Brain microvascular endothelial cell (primary cell): ENCODE data around the gene IL4R.

Experiments used
- DNase-seq: peaks from one replicate; pipeline ENCODE4 v3.0.0-alpha.2; 2020
- H3K27ac ChIP-seq: fragments of 250-450 bp; sonication (Bioruptor Pico); 2 replicates; pipeline ENCODE4 v1.5.1; 2020; ENCODE audit warnings: mild to moderate bottlenecking, moderate library complexity
- H3K27me3 ChIP-seq: fragments of 250-450 bp; sonication (Bioruptor Pico); replicated peaks from 2 replicates; pipeline ENCODE4 v1.5.1; 2020; ENCODE audit warnings: mild to moderate bottlenecking
- H3K36me3 ChIP-seq: fragments of 250-450 bp; sonication (Bioruptor Pico); replicated peaks from 2 replicates; pipeline ENCODE4 v1.5.1; 2020; ENCODE audit warnings: mild to moderate bottlenecking
- H3K4me3 ChIP-seq: 2 replicates; pipeline ENCODE4 v1.5.1; 2011; ENCODE audit warnings: low read depth, mild to moderate bottlenecking, control low read depth, low read length, moderate library complexity
- CTCF ChIP-seq: IDR thresholded peaks from 2 replicates; pipeline ENCODE4 v1.5.1; 2011; ENCODE audit warnings: low read depth, mild to moderate bottlenecking, moderate library complexity, low read length, control low read depth, inconsistent platforms; ENCODE audit errors: missing control alignments
- in situ Hi-C: cut with HindIII; loops from 2 replicates; pipeline ENCODE4 v1.10.0; 2017; ENCODE audit warnings: low sequenced_read_pairs, low pct_ligation_motif_present

Gene IL4R

DNA sequence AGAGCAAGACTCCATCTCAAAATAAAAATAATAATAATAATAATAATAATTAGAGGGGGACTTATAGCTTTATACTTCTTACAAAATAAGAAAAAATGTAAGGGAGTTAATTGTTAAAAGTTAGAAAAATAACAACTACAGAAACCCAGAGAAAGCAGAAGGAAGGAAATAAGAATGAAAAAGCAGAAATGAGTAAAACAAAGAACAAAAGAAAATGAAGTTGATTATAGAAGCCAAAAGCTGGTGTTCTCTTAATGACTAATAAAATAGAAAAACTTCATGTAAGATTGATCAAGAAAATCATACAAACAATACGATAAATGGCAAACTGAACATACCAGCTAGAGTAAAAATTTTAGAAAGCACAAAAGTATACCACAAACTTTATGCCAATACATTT, 38.4 kb upstream of the IL4R start:
- in situ Hi-C loops: no loop called here
- Histone ChIP-seq H3K36me3 (no peaks in the 10 kb centered on the region), H3K27me3 (no peaks in the 10 kb centered on the region), H3K27ac (no peak overlapping the region), H3K4me3 (no peak overlapping the region)
- no peak for TF ChIP-seq CTCF
- DNase-seq: no peak

- Histone ChIP-seq H3K36me3 (no peaks in the 10 kb centered on the region), H3K27me3 (no peaks in the 10 kb centered on the region), H3K27ac (no peak overlapping the region), H3K4me3 (no peak overlapping the region)
- in situ Hi-C loops: no loop called here
- no peak for DNase-seq
- no peak for TF ChIP-seq CTCF
Measured at GRCh38 chr16:27281243-27281642, 32.5 kb upstream of the IL4R start.

- H3K36me3 ChIP-seq: no peaks in the 10 kb centered on the region
- H3K27me3 ChIP-seq: no peaks in the 10 kb centered on the region
- in situ Hi-C loops: no loop called here
- no peak overlapping the region for H3K27ac ChIP-seq
- no peak overlapping the region for H3K4me3 ChIP-seq
- DNase-seq: no peak
- TF ChIP-seq CTCF: no peak
Measured at GRCh38 chr16:27284865-27285675, 28.7 kb upstream of the IL4R start.

DNA sequence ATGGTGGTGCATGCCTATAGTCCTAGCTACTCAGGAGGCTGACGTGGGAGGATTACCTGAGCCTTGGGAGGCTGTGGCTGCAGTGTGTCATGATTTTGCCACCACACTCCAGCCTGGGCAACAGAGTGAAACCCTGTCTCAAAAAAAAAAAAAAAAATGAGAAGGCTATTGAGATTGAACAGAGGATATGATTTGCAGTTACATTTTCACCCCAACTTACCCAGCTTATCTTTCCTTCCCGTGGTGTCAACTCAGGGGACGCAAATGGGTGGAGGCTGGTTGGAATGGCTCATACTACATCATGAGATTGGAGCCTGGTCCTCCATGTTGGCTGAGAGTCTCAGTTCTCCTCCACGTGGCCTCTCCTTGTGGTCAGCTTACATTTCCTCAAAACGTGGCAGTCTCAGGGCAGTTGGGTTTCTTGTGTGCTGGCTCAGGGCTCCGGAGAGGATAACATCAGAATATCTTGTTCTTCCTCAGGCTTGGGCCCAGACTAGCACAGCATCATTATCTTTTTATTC, 28.0 kb upstream of the IL4R start:
- Histone ChIP-seq H3K36me3 (no peaks in the 10 kb centered on the region), H3K27me3 (no peaks in the 10 kb centered on the region), H3K27ac (no peak overlapping the region), H3K4me3 (no peak overlapping the region)
- TF ChIP-seq CTCF: no peak
- in situ Hi-C loops: no loop called here
- no peak for DNase-seq

- TF ChIP-seq CTCF: no peak
- Histone ChIP-seq H3K27me3 (no peaks in the 10 kb centered on the region), H3K36me3 (no peaks in the 10 kb centered on the region), H3K4me3 (no peak overlapping the region), H3K27ac (peak overlapping the region; percentile 46)
- in situ Hi-C loops: no loop called here
- DNase-seq: peak; percentile 93
Measured at GRCh38 chr16:27286451-27286850, 27.3 kb upstream of the IL4R start.
